Activated CD4-positive, alpha-beta T cell treated with anti-CD3 and anti-CD28 coated beads, Interleukin-2, amount 50 U/mL, for 1 hour (primary cell): ENCODE results near the gene NRF1.
"Not testable (repeated sequence)": the region's sequence is repeated elsewhere in the genome, so short reads cannot be mapped to it uniquely, and the experiment has no call there.

ENCODE experiments used
- DNase-seq: peaks from one replicate; pipeline ENCODE4 v3.0.0-alpha.2; 2020

Gene NRF1

GRCh38 chr7:129649128-129649690 lies 37.7 kb downstream of the NRF1 start:
- no peak for DNase-seq

- DNase-seq: no peak
These were observed 38.7 kb downstream of the NRF1 start for GRCh38 chr7:129650056-129650758.

- no peak for DNase-seq
These were observed 41.4 kb downstream of the NRF1 start for GRCh38 chr7:129652914-129653313.

GRCh38 chr7:129655811-129656210 lies 44.3 kb downstream of the NRF1 start:
- DNase-seq: no peak

- no peak for DNase-seq
These were observed 45.8 kb downstream of the NRF1 start for GRCh38 chr7:129657363-129657762.

GRCh38 chr7:129659907-129660306 lies 48.4 kb downstream of the NRF1 start:
- not testable (repeated sequence) for DNase-seq

GRCh38 chr7:129661645-129662182 lies 50.2 kb downstream of the NRF1 start:
- no peak for DNase-seq

- not testable (repeated sequence) for DNase-seq
These were observed 51.7 kb downstream of the NRF1 start for GRCh38 chr7:129663240-129663639.

GRCh38 chr7:129664029-129665012 lies 52.8 kb downstream of the NRF1 start:
- DNase-seq: no peak

- no peak for DNase-seq
These were observed 53.5 kb downstream of the NRF1 start for GRCh38 chr7:129665013-129665401.

- DNase-seq: no peak
These were observed 55.6 kb downstream of the NRF1 start for GRCh38 chr7:129667116-129667515.

GRCh38 chr7:129667551-129667950 lies 56.0 kb downstream of the NRF1 start:
- no peak for DNase-seq

- DNase-seq: no peak
These were observed 58.4 kb downstream of the NRF1 start for GRCh38 chr7:129669901-129670300.

GRCh38 chr7:129670656-129671055 lies 59.1 kb downstream of the NRF1 start:
- DNase-seq: no peak

GRCh38 chr7:129671266-129671665 lies 59.7 kb downstream of the NRF1 start:
- DNase-seq: no peak

GRCh38 chr7:129674475-129674874 lies 63.0 kb downstream of the NRF1 start:
- not testable (repeated sequence) for DNase-seq

- no peak for DNase-seq
These were observed 64.0 kb downstream of the NRF1 start for GRCh38 chr7:129675521-129675920.

GRCh38 chr7:129676017-129676897 lies 64.7 kb downstream of the NRF1 start:
- DNase-seq: no peak

- no peak for DNase-seq
These were observed 66.3 kb downstream of the NRF1 start for GRCh38 chr7:129677796-129678195.

- DNase-seq: no peak
These were observed 67.1 kb downstream of the NRF1 start for GRCh38 chr7:129678606-129679005.

- DNase-seq: no peak
These were observed 68.9 kb downstream of the NRF1 start for GRCh38 chr7:129680400-129680799.

GRCh38 chr7:129684777-129685176 lies 73.3 kb downstream of the NRF1 start:
- DNase-seq: no peak
